Trophoblast cell (in vitro differentiated cells and primary cell): Measurements from ENCODE around the gene ASB7.
A peak's percentile ranks its signal among the peaks of the same experiment; 100 is the strongest.

Experiments
- DNase-seq, 2 donors: peaks; one replicate each; pipeline ENCODE4 v3.0.0-alpha.2; 2016
- H2AFZ ChIP-seq: 2 replicates; pipeline ENCODE4 v1.6.1; 2013; ENCODE audit warnings: low read length, moderate library complexity, mild to moderate bottlenecking; ENCODE audit not compliant: insufficient read depth, poor library complexity
- H2AK5ac ChIP-seq: 2 replicates; pipeline ENCODE4 v1.6.1; 2013; ENCODE audit warnings: mild to moderate bottlenecking, low read length
- H2BK120ac ChIP-seq: 2 replicates; pipeline ENCODE4 v1.6.1; 2013; ENCODE audit warnings: low read length, mild to moderate bottlenecking, moderate library complexity; ENCODE audit not compliant: insufficient read depth, poor library complexity
- H2BK12ac ChIP-seq: 2 replicates; pipeline ENCODE4 v1.6.1; 2013; ENCODE audit warnings: mild to moderate bottlenecking, low read length, moderate library complexity
- H2BK5ac ChIP-seq: 2 replicates; pipeline ENCODE4 v1.6.1; 2013; ENCODE audit warnings: low read length, low read depth, moderate library complexity, mild to moderate bottlenecking; ENCODE audit not compliant: poor library complexity
- H3K14ac ChIP-seq: 2 replicates; pipeline ENCODE4 v1.6.1; 2013; ENCODE audit warnings: mild to moderate bottlenecking, low read length
- H3K18ac ChIP-seq: 2 replicates; pipeline ENCODE4 v1.6.1; 2013; ENCODE audit warnings: mild to moderate bottlenecking, low read length
- H3K23ac ChIP-seq: 2 replicates; pipeline ENCODE4 v1.6.1; 2013; ENCODE audit warnings: low read length
- H3K27ac ChIP-seq: 2 replicates; pipeline ENCODE4 v1.5.1; 2013; ENCODE audit warnings: low read depth, mild to moderate bottlenecking, inconsistent platforms, low read length, moderate library complexity
- H3K27me3 ChIP-seq: 2 replicates; pipeline ENCODE4 v1.6.1; 2013; ENCODE audit warnings: inconsistent platforms, mild to moderate bottlenecking, low read length, moderate library complexity; ENCODE audit not compliant: insufficient read depth
- H3K36me3 ChIP-seq, 2 experiments: 1 replicate in 1 of 2; 2 replicates in 1 of 2; pipeline ENCODE4 v1.6.1; 2013; ENCODE audit warnings: low read length in 2 of 2, mild to moderate bottlenecking in 2 of 2, moderate library complexity in 1 of 2; ENCODE audit not compliant: insufficient read depth in 2 of 2, control insufficient read depth in 1 of 2
- H3K4ac ChIP-seq: 2 replicates; pipeline ENCODE4 v1.6.1; 2013; ENCODE audit warnings: low read depth, mild to moderate bottlenecking, low read length, moderate library complexity
- H3K4me1 ChIP-seq, 2 experiments: 1 replicate in 1 of 2; 2 replicates in 1 of 2; pipeline ENCODE4 v1.6.1; 2013; ENCODE audit warnings: low read length in 2 of 2, mild to moderate bottlenecking in 2 of 2, moderate library complexity in 1 of 2; ENCODE audit not compliant: insufficient read depth in 2 of 2, control insufficient read depth in 1 of 2
- H3K4me2 ChIP-seq: 2 replicates; pipeline ENCODE4 v1.6.1; 2013; ENCODE audit warnings: inconsistent platforms, mild to moderate bottlenecking, low read length, moderate library complexity
- H3K4me3 ChIP-seq: 2 replicates; pipeline ENCODE4 v1.5.1; 2013; ENCODE audit warnings: mild to moderate bottlenecking, low read depth, low read length, inconsistent platforms
- H3K79me1 ChIP-seq: one replicate; pipeline ENCODE4 v1.6.1; 2013; ENCODE audit warnings: low read length
- H3K79me2 ChIP-seq: 2 replicates; pipeline ENCODE4 v1.6.1; 2013; ENCODE audit warnings: low read length, mild to moderate bottlenecking; ENCODE audit not compliant: control insufficient read depth, insufficient read depth, poor library complexity
- H3K9ac ChIP-seq: 2 replicates; pipeline ENCODE4 v1.6.1; 2013; ENCODE audit warnings: mild to moderate bottlenecking, low read length
- H3K9me3 ChIP-seq: 2 replicates; pipeline ENCODE4 v1.6.1; 2013; ENCODE audit warnings: low read depth, mild to moderate bottlenecking, control low read depth, inconsistent platforms, low read length; ENCODE audit not compliant: insufficient read depth
- H4K12ac ChIP-seq: 2 replicates; pipeline ENCODE4 v1.6.1; 2013; ENCODE audit warnings: low read depth, mild to moderate bottlenecking, low read length, moderate library complexity
- H4K8ac ChIP-seq: 2 replicates; pipeline ENCODE4 v1.6.1; 2013; ENCODE audit warnings: low read depth, mild to moderate bottlenecking, low read length, moderate library complexity
- H4K91ac ChIP-seq: one replicate; pipeline ENCODE4 v1.6.1; 2013; ENCODE audit warnings: low read depth, mild to moderate bottlenecking, low read length, moderate library complexity
- WGBS: extraction: QIAGEN DNeasy Blood & Tissue Kit; methylation state at CpG from one replicate; pipeline ENCODE4 v1.1.7; 2013; ENCODE audit warnings: missing lambda C conversion rate; ENCODE audit not compliant: insufficient read length, insufficient coverage; ENCODE audit errors: extremely low coverage; 5-methylcytosine and 5-hydroxymethylcytosine counted together

Gene ASB7

DNA sequence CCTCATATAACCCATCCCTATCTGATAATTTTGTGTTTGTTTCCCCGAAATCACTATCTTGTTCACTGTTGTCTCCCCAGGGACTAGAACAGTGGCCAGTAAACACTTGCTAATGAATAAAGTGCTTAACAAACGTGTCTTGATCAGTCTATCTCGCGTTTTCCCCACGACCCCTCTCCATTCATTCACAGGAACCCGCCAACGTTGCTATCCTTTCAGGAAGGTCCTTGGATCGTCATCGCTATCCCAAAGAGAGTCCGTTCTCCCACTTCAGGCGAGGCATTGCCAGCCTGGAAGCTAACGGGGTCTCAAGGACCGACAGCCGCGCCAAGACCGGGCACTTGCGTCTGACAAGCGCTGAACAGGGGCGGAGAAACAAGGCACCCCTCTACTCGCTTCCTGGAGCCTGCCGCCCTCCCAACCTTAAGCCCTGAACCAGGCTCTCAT is 749 bp upstream of the ASB7 start:
- H3K4me1 ChIP-seq = peaks cover 5 to 6% of the 10 kb centered on the region in 2 experiments
- no peaks in the 10 kb centered on the region for H3K9me3 ChIP-seq
- peaks cover 0 to under 1% of the 10 kb centered on the region in 2 experiments for H3K36me3 ChIP-seq
- H4K8ac ChIP-seq = peak overlapping the region; percentile 90
- peak overlapping the region; percentile 69 for H3K14ac ChIP-seq
- peak overlapping the region; percentile 95 for H3K4me3 ChIP-seq
- peak overlapping the region; percentile 96 for H2AFZ ChIP-seq
- peaks cover 8% of the 10 kb centered on the region for H3K79me1 ChIP-seq
- DNase-seq = no peak
- H4K91ac ChIP-seq = peak overlapping the region; percentile 78
- no CpG with 5 or more reads among the region's 21 CpGs for WGBS
- H3K4ac ChIP-seq = peak overlapping the region; percentile 57
- peak overlapping the region; percentile 85 for H4K12ac ChIP-seq
- H3K27ac ChIP-seq = no peak overlapping the region
- peak overlapping the region; percentile 90 for H3K9ac ChIP-seq
- peak overlapping the region; percentile 86 for H3K4me2 ChIP-seq
- no peak overlapping the region for H3K23ac ChIP-seq
- H2AK5ac ChIP-seq = no peak overlapping the region
- H3K18ac ChIP-seq = peak overlapping the region; percentile 80
- H3K79me2 ChIP-seq = peaks cover 11% of the 10 kb centered on the region
- H2BK120ac ChIP-seq = no peak overlapping the region
- H3K27me3 ChIP-seq = no peaks in the 10 kb centered on the region
- H2BK5ac ChIP-seq = peak overlapping the region; percentile 59
- no peak overlapping the region for H2BK12ac ChIP-seq

DNA sequence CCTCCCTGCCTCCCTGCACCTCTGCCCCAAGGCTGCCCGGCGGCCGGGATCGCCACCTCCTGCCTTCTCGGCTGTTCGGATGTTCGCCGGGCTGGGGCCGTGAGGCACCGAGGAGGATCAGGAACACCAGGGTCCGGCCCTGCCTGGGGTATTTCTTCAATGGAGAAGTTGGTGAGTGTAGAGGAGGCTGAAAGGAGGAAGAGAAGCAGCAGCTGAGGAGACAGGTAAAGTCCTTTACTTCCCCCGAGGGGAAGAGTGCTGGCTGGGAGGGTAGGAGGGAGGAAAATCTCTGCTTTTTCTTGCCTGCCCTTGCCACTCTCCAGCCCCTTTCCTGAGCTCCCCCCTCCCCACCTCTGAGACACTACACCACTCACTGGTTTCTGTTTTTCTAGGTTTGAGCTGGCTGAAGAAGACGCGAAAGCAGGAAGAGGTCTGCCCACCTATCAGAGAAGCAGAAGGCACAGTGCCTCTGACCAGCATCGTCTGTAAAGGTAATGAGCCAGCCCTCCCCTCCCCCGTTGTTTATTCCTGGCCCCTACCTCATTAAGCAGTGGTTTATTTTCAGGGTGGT is 519 bp downstream of the ASB7 start:
- Histone ChIP-seq H3K4me3 (peak overlapping the region; percentile 93), H3K36me3 (peaks cover 2% of the 10 kb centered on the region in 2 experiments), H2AFZ (peak overlapping the region; percentile 65), H3K23ac (no peak overlapping the region), H3K9ac (peak overlapping the region; percentile 84), H2BK120ac (peak overlapping the region; percentile 67), H4K12ac (peak overlapping the region; percentile 78), H3K79me2 (peaks cover 11% of the 10 kb centered on the region), H3K4me1 (peaks cover 5 to 6% of the 10 kb centered on the region in 2 experiments), H3K4ac (peak overlapping the region; percentile 93), H3K4me2 (peak overlapping the region; percentile 69), H3K18ac (peak overlapping the region; percentile 67), H2BK5ac (peak overlapping the region; percentile 50), H3K27me3 (no peaks in the 10 kb centered on the region), H2BK12ac (no peak overlapping the region), H4K8ac (peak overlapping the region; percentile 93), H2AK5ac (peak overlapping the region; percentile 39), H3K9me3 (no peaks in the 10 kb centered on the region), H4K91ac (peak overlapping the region; percentile 80), H3K27ac (peak overlapping the region; percentile 52), H3K79me1 (peaks cover 8% of the 10 kb centered on the region), H3K14ac (peak overlapping the region; percentile 52)
- DNase-seq = peak in 1 of 2 donors; percentile 30
- no CpG with 5 or more reads among the region's 16 CpGs for WGBS

DNA sequence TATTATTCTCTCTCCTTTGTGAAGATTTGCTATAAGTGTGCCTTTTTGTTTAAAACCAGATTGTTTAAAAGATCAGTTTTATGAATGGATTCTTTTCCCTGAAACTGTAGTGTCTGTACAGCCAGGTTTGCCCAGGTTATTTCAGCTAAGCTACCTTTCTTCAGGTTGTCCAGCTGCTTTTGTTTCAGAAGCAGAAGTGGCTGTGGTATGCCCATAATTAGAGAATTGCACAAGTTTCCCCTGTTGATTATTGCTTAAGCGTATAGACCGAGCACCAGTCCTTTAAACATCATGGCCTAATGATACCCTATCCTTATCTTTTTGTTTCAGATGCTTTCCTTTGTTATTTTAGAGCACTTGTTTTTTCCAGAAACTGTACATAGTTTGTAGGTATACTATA is 10.2 kb downstream of the ASB7 start:
- Histone ChIP-seq H3K4me2 (no peak overlapping the region), H4K8ac (no peak overlapping the region), H3K4me3 (no peak overlapping the region), H3K23ac (no peak overlapping the region), H3K4me1 (no peaks in the 10 kb centered on the region), H3K79me2 (no peaks in the 10 kb centered on the region), H2BK12ac (no peak overlapping the region), H2BK5ac (no peak overlapping the region), H4K12ac (no peak overlapping the region), H2AK5ac (no peak overlapping the region), H3K36me3 (peaks cover 15 to 23% of the 10 kb centered on the region in 2 experiments), H2AFZ (no peak overlapping the region), H3K9ac (no peak overlapping the region), H3K27ac (no peak overlapping the region), H4K91ac (no peak overlapping the region), H3K27me3 (no peaks in the 10 kb centered on the region), H3K9me3 (no peaks in the 10 kb centered on the region), H3K4ac (no peak overlapping the region), H3K14ac (no peak overlapping the region), H2BK120ac (no peak overlapping the region), H3K18ac (no peak overlapping the region), H3K79me1 (no peaks in the 10 kb centered on the region)
- DNase-seq = no peak
- WGBS = no CpG with 5 or more reads among the region's 2 CpGs

DNA sequence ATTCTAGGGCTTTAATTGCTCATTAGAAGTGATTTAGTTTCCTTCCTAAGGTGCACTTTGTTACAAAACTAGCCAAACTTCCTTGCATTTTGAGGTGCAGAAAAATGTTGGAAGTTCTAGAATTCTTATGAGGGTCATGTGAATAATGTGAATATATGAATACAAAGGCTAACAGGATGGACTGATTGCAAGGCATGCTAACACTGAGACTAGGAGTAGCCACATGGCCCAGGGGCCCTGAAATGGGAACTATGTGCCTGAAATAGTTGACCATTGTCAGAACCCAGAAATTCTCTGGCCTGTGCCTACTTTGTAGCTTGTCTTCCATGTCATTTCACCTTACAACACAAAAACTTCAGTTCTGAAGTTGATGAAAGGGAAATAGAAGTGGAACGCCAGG is 10.8 kb downstream of the ASB7 start:
- Histone ChIP-seq H3K27ac (no peak overlapping the region), H3K4me2 (no peak overlapping the region)

More for the DNA sequence above, 10.8 kb downstream of the ASB7 start:
- Histone ChIP-seq H3K79me2 (no peaks in the 10 kb centered on the region), H3K27me3 (no peaks in the 10 kb centered on the region), H4K91ac (no peak overlapping the region), H3K18ac (no peak overlapping the region), H3K4me3 (no peak overlapping the region), H3K79me1 (no peaks in the 10 kb centered on the region), H2BK12ac (no peak overlapping the region), H2BK5ac (no peak overlapping the region), H4K12ac (no peak overlapping the region), H2BK120ac (no peak overlapping the region), H3K9ac (no peak overlapping the region), H3K4me1 (no peaks in the 10 kb centered on the region), H2AK5ac (no peak overlapping the region), H3K23ac (no peak overlapping the region), H3K36me3 (peaks cover 17 to 20% of the 10 kb centered on the region in 2 experiments), H3K9me3 (no peaks in the 10 kb centered on the region), H3K14ac (no peak overlapping the region), H2AFZ (no peak overlapping the region), H3K4ac (no peak overlapping the region), H4K8ac (no peak overlapping the region)
- no CpG with 5 or more reads among the region's 1 CpG for WGBS
- no peak for DNase-seq
